Articular chondrocyte of knee joint (primary cell): ENCODE results near the gene BTN2A1. TPM values are rescaled to one million over a fixed set of nuclear protein-coding genes. Genes with fewer than 3 reads are reported as not detected.

Experiments used
- small RNA-seq: library from RNA; depleted of rRNA; stranded (forward); fragments of <200 nt; gene quantifications from one replicate; pipeline ENCODE3, GENCODE V24; 2012
- total RNA-seq: library from RNA; depleted of rRNA; stranded (reverse); fragments of >200 nt; gene quantifications from 2 replicates; pipeline ENCODE4 v1.2.3, GENCODE V29; 2012

Gene BTN2A1
- total RNA-seq, result 9.0 and 10.9 TPM in 2 replicates

DNA sequence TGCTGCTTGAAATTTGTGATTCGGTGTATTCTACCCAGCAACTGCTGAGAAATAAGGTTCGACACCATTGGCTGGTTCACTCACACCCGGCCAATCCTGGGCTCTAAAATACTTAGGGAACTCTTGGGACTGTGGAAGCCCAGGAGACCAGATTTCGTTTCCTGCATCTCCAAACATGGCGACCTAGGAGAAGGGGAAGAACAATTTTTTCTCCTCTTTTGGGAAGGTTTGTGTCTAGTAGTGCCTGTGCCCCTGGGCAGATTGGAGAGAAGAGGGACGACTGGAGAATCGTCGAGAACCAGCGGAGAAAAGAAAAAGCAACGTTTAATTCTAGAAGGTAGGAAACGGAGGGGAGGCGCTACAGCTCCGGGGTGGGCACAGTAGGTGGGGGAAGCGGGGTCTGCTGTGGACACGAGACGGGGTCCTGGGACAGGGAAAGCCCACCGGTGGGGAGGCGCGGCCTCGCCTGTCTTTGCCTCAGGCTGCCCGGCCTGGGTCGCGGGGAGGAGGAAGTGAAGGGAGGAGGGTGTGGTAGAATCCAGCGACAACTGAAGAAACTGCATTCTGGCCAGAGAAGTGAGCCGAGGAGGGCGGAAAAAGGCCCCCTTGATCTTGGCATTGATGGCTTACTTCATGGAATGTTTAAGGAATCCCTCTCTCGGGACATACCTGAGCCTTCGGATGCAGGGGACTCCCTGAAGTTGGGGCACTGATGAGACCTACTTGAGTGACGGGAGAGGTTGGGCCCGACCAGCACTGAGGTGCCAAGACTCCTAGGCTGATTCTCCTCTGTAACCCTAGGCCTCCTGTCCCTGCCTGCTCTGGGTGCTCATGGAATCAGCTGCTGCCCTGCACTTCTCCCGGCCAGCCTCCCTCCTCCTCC, at the start of gene BTN2A1:
TSS of gene BTN2A1 (plus strand) at position 150 of the 883 bp plus-strand sequence. CDS start at position 832, 682 bp downstream.

DNA sequence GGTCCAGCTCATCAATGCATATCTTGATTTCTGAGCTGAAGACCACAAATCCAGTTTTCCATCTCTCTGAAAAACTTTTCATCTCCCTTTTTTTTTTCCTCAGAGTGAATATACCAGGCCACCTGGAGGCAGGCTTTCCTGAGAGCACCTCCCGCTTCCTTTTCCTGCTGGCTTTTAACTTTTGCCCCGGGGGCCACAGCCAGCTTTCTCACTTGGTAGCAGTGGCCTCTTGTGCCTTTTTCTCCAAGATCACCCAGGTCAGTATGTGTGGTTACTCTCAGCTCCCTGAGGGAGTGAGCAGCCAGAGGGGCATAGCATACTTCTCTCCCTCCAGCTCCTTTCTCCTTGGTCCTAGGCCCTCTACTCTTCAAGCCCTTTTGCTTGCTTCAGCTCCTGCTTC, 42.3 kb downstream of the BTN2A1 start, which contains the start of gene BTN1A1:
TSS of gene BTN1A1 (plus strand) at position 202 of the 400 bp plus-strand sequence. CDS start 984 bp downstream, outside the sequence.

Small RNAs within 50 kb of the gene (small RNA-seq; reads per million reads assigned to genes)
- not detected for gene RNU6-502P

Other genes with a start within 250 kb of the BTN2A1 start
- gene BTN3A2, start 92.8 kb upstream of the BTN2A1 start, total RNA-seq, result 14.6 and 26.1 TPM in 2 replicates
- gene BTN2A2, start 74.8 kb upstream of the BTN2A1 start, total RNA-seq, result 6.8 and 11.5 TPM in 2 replicates
- gene BTN3A1, start 55.7 kb upstream of the BTN2A1 start, total RNA-seq, result 21.7 and 33.5 TPM in 2 replicates
- gene BTN3A3, start 17.5 kb upstream of the BTN2A1 start, total RNA-seq, result 14.8 and 20.8 TPM in 2 replicates
- gene BTN1A1, start 42.3 kb downstream of the BTN2A1 start, total RNA-seq, result not detected in 2 replicates
- 72.2 and 82.2 TPM in 2 replicates for gene HMGN4, start 80.4 kb downstream of the BTN2A1 start, total RNA-seq
- gene ABT1, start 139.0 kb downstream of the BTN2A1 start, total RNA-seq, result 10.2 and 10.8 TPM in 2 replicates
- 21.8 and 23.1 TPM in 2 replicates for gene ZNF322, start 201.8 kb downstream of the BTN2A1 start, total RNA-seq